GM12878 (cell line): ENCODE data around the gene BRICD5. TPM values are rescaled to one million over a fixed set of nuclear protein-coding genes. Genes with fewer than 3 reads are reported as not detected.

ENCODE experiments used
- ATAC-seq: fragments of 200-7000 bp; cut with Tn5 transposase; 3 replicates; pipeline ENCODE4 v1.9.1; 2020; ENCODE audit warnings: mild to moderate bottlenecking, moderate library complexity
- BruUV-seq: library from RNA; stranded (reverse); fragments of 400-500 nt; replicated peaks from 2 replicates; lab custom pipeline; 2021; lab: Mats Ljungman, UMichigan
- CTCF ChIA-PET: fragments of 300-600 bp; sonication (Branson Sonifier 250); formaldehyde crosslinking; extraction: SDS; loops from one replicate; lab custom pipeline; 2021; ENCODE audit warnings: inconsistent platforms; lab: Yijun Ruan, JAX
- POLR2A ChIA-PET: fragments of 350-600 bp; formaldehyde crosslinking; extraction: SDS; loops from one replicate; lab custom pipeline; 2021; ENCODE audit warnings: inconsistent platforms; lab: Charles Lee
- RAD21 ChIA-PET: fragments of 300-600 bp; sonication (Branson Sonifier 250); formaldehyde crosslinking; loops from one replicate; lab custom pipeline; 2023; ENCODE audit warnings: antibody characterized with exemption; ENCODE audit not compliant: unreplicated experiment; lab: Charles Lee
- SMC1A ChIA-PET: fragments of 300-600 bp; sonication (Branson Sonifier 250); formaldehyde crosslinking; loops from one replicate; lab custom pipeline; 2023; ENCODE audit not compliant: unreplicated experiment, uncharacterized antibody; lab: Charles Lee
- DNase-seq: peaks from one replicate; pipeline ENCODE4 v3.0.0-alpha.2; 2011; ENCODE audit warnings: low read depth, low spot score
- FAIRE-seq: peaks from 3 replicates; lab custom pipeline; 2011; peaks lifted over from hg19 to GRCh38; lab: Jason Lieb, UNC
- H2AFZ ChIP-seq: 2 replicates; pipeline ENCODE4 v1.6.0; 2011; ENCODE audit warnings: low read depth, low read length, control low read depth; ENCODE audit not compliant: control insufficient read depth
- H3K27ac ChIP-seq: 2 replicates; pipeline ENCODE4 v1.5.1; 2011; ENCODE audit warnings: control low read depth; ENCODE audit not compliant: control insufficient read depth, insufficient read depth
- H3K27me3 ChIP-seq, 2 experiments: replicated peaks in 1 of 2; 2 replicates each; pipeline versions ENCODE4 v1.6.0 to v1.6.1; 2011; ENCODE audit warnings: low read length in 1 of 2; ENCODE audit not compliant: control insufficient read depth in 2 of 2, insufficient read depth in 2 of 2
- H3K36me3 ChIP-seq, 2 experiments: 2 replicates each; pipeline ENCODE4 v1.5.1; 2011; ENCODE audit warnings: low read length in 1 of 2; ENCODE audit not compliant: control insufficient read depth in 2 of 2, insufficient read depth in 2 of 2
- H3K4me1 ChIP-seq: 2 replicates; pipeline ENCODE4 v1.6.1; 2011; ENCODE audit warnings: mild to moderate bottlenecking, low read length, moderate library complexity, mixed read lengths; ENCODE audit not compliant: control insufficient read depth, insufficient read depth
- H3K4me2 ChIP-seq: 2 replicates; pipeline ENCODE4 v1.6.0; 2011; ENCODE audit warnings: control low read depth; ENCODE audit not compliant: control insufficient read depth, insufficient read depth
- H3K4me3 ChIP-seq: fragments of 200-600 bp; sonication (generic); 2 replicates; pipeline ENCODE4 v1.5.1; 2016
- H3K79me2 ChIP-seq: 2 replicates; pipeline ENCODE4 v1.6.0; 2011; ENCODE audit warnings: low read length; ENCODE audit not compliant: control insufficient read depth, insufficient read depth
- H3K9ac ChIP-seq: 2 replicates; pipeline ENCODE4 v1.8.0; 2011; ENCODE audit warnings: low read length, control low read depth, mixed read lengths; ENCODE audit not compliant: control insufficient read depth, insufficient read depth
- H3K9me3 ChIP-seq: replicated peaks from 3 replicates; pipeline ENCODE4 v1.5.1; 2011; ENCODE audit warnings: mild to moderate bottlenecking, low read length; ENCODE audit not compliant: control insufficient read depth, insufficient read depth
- H4K20me1 ChIP-seq: 2 replicates; pipeline ENCODE4 v1.6.0; 2011; ENCODE audit not compliant: control insufficient read depth, insufficient read depth
- FOXK2 ChIP-seq: fragments of 450-650 bp; IDR thresholded peaks from 2 replicates; pipeline ENCODE4 v1.6.1; 2017; ENCODE audit warnings: mild to moderate bottlenecking, moderate library complexity
- MTA2 ChIP-seq: fragments of 450-650 bp; IDR thresholded peaks from 2 replicates; pipeline ENCODE4 v1.6.1; 2016; ENCODE audit warnings: low read depth, mild to moderate bottlenecking, moderate library complexity
- RUNX3 ChIP-seq: IDR thresholded peaks from 2 replicates; pipeline ENCODE4 v1.6.1; 2012; ENCODE audit warnings: low read length, inconsistent platforms
- SMAD1 ChIP-seq: fragments of 450-650 bp; IDR thresholded peaks from 2 replicates; pipeline ENCODE4 v1.6.1; 2018; ENCODE audit warnings: mild to moderate bottlenecking, low read depth; ENCODE audit not compliant: partially characterized antibody
- SPI1 ChIP-seq: IDR thresholded peaks from 2 replicates; pipeline ENCODE4 v1.6.1; 2011; ENCODE audit warnings: low read depth, mild to moderate bottlenecking, low read length, moderate library complexity, borderline replicate concordance; ENCODE audit not compliant: insufficient read depth
- WRNIP1 ChIP-seq: IDR thresholded peaks from 2 replicates; pipeline ENCODE4 v1.6.1; 2011; ENCODE audit warnings: low read depth, low read length, improper control_type of control experiment, borderline replicate concordance
- ZNF217 ChIP-seq: fragments of 450-650 bp; IDR thresholded peaks from 2 replicates; pipeline ENCODE4 v1.6.1; 2017; ENCODE audit warnings: antibody characterized with exemption, mild to moderate bottlenecking
- WGBS: methylation state at CpG from one replicate; pipeline ENCODE4 v1.1.6; 2016; ENCODE audit warnings: low lambda C conversion rate; ENCODE audit not compliant: insufficient replicate concordance, insufficient coverage; ENCODE audit errors: missing lambda C conversion rate; 5-methylcytosine and 5-hydroxymethylcytosine counted together
- in situ Hi-C: fragments of 300-500 bp; cut with MboI; formaldehyde crosslinking; loops from 9 replicates; pipeline ENCODE4 v1.14.3; 2018; ENCODE audit warnings: mixed read lengths
- intact Hi-C: fragments of 100-400 bp; cut with micrococcal nuclease; formaldehyde crosslinking; loops from one replicate; pipeline ENCODE4 v1.14.2; 2022; ENCODE audit not compliant: unreplicated experiment
- polyA plus RNA-seq, 11 experiments: library from polyadenylated mRNA; depleted of rRNA in 4 of 11; unstranded in 6 of 11; stranded (reverse) in 5 of 11; fragments of >200 nt; fragmentation: Nextera tagmentation in 4 of 11; fragmentation: Illumina TruSeq in 1 of 11; extraction: Ambion mirVana in 4 of 11; extraction: Trizol in 1 of 11; gene quantifications; 1 replicate in 1 of 11; 2 replicates in 10 of 11; pipeline versions ENCODE4 v1.2.1 to v1.2.3, GENCODE V29; 2011 to 2016; ENCODE audit warnings: inconsistent platforms in 2 of 11, missing spikeins in 2 of 11, low read depth in 1 of 11
- total RNA-seq, 4 experiments: library from RNA; depleted of rRNA in 3 of 4; stranded (reverse); fragments of >200 nt in 3 of 4; fragmentation: Illumina TruSeq in 1 of 4; extraction: Trizol in 1 of 4; gene quantifications; 2 replicates each; pipeline versions ENCODE4 v1.2.1 to v1.2.3, GENCODE V29; 2013 to 2021
- TF ChIP-seq, protein P1 (sequence below): IDR thresholded peaks from 2 replicates; pipeline ENCODE4 v1.6.1; 2012; ENCODE audit warnings: low read depth, low read length, improper control_type of control experiment

BRICD5 gene
- total and polyA plus RNA-seq, 10 of the 15 experiments (the other 5 are each of a cell fraction or from before 2014, with no cell fraction given): 0.58 to 11.6 (median 1.5) TPM; not detected in 1

DNA sequence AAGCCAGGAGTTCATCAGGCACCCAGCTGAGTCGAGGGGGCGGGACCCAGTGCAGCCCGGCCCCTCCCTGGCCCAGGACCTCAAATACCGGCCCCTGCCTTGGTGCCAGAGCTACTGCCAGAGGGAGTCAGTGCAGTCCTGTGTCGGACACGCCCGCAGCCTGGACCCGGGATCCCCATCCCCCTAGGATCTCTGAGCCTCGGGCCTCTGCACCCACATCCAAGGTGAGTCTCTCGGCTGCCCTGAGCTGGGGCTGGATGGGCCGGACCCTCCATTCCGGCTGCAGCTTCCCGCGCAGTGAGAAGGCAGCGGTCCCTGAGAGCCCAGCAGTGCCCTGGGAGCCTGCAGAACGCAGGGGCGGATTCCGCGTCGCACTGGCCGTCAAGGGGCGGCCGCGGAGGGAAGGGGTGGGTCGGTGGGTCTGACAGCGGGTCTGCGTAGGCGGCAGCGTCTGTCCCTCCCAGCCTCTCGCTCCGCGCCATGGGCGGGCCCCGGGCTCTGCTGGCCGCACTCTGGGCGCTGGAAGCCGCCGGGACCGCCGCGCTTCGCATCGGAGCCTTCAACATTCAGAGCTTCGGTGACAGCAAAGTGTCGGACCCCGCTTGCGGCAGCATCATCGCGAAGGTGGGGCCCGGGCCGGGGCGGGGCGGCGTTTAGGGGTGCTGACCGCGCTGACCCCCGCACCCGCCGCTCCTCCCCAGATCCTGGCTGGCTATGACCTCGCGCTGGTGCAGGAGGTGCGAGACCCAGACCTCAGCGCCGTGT, 25.9 kb upstream of the BRICD5 start, which contains the start of gene DNASE1L2:
Gene DNASE1L2, plus strand, starts transcription at position 108 of the 765 bp plus-strand sequence. Its CDS starts 373 bp downstream, at position 481.
- H3K27ac ChIP-seq: no peak within 1 kb of the TSS
- SMC1A ChIA-PET: no interaction called here
- WGBS: 64% methylated on average over 58 of the region's 64 CpGs
- no peak within 1 kb of the TSS for H3K9ac ChIP-seq
- TF ChIP-seq ZNF217 (no peak), MTA2 (no peak), RUNX3 (no peak), WRNIP1 (no peak), SPI1 (no peak), SMAD1 (no peak), FOXK2 (no peak)
- TF ChIP-seq, protein P1, sequence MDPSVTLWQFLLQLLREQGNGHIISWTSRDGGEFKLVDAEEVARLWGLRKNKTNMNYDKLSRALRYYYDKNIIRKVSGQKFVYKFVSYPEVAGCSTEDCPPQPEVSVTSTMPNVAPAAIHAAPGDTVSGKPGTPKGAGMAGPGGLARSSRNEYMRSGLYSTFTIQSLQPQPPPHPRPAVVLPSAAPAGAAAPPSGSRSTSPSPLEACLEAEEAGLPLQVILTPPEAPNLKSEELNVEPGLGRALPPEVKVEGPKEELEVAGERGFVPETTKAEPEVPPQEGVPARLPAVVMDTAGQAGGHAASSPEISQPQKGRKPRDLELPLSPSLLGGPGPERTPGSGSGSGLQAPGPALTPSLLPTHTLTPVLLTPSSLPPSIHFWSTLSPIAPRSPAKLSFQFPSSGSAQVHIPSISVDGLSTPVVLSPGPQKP: no peak
- peaks cover 0 to 28% of the 10 kb centered on the region in 2 experiments; a peak in 3 of 4 replicates for H3K36me3 ChIP-seq
- no peak within 1 kb of the TSS for H3K4me2 ChIP-seq
- no peak for DNase-seq
- intact Hi-C loops (no loop called here), in situ Hi-C loops (no loop called here)
- no peak within 1 kb of the TSS for H3K4me3 ChIP-seq
- no peak for FAIRE-seq
- no peaks in the 10 kb centered on the region for H3K4me1 ChIP-seq
- POLR2A ChIA-PET: no interaction called here
- ATAC-seq: peak; percentile 12; the same call in 1 of the 3 replicates
- CTCF ChIA-PET: no interaction called here
- H3K79me2 ChIP-seq: no peaks in the 10 kb centered on the region
- no TSS peak for BruUV-seq
- H2AFZ ChIP-seq: no peak within 1 kb of the TSS
- RAD21 ChIA-PET: no interaction called here
- no peaks in the 10 kb centered on the region for H4K20me1 ChIP-seq
- H3K9me3 ChIP-seq: no peaks in the 10 kb centered on the region
- no peaks in the 10 kb centered on the region for H3K27me3 ChIP-seq
